Activated CD8-positive, alpha-beta T cell treated with anti-CD3 and anti-CD28 coated beads for 36 hours (primary cell): ENCODE results near the gene GNPAT. TPM values are rescaled to one million over a fixed set of nuclear protein-coding genes. Genes with fewer than 3 reads are reported as not detected.

Experiments used
- ATAC-seq: fragments of 200-7000 bp; cut with Tn5 transposase; one replicate; pipeline ENCODE4 v1.10.0; 2021; ENCODE audit warnings: mild to moderate bottlenecking, moderate library complexity
- CTCF ChIA-PET: fragments of 350-600 bp; sonication (Branson Sonifier 250); formaldehyde crosslinking; loops from one replicate; lab custom pipeline; 2021; ENCODE audit warnings: antibody characterized with exemption; lab: Charles Lee
- POLR2A ChIA-PET: fragments of 350-600 bp; sonication (Branson Sonifier 250); formaldehyde crosslinking; loops from one replicate; lab custom pipeline; 2021; ENCODE audit warnings: antibody characterized with exemption; lab: Charles Lee
- DNase-seq: peaks from one replicate; pipeline ENCODE4 v3.0.0-alpha.2; 2020
- H3K27ac Mint-ChIP-seq: one replicate; pipeline ENCODE4 v1.8.0; 2021; ENCODE audit warnings: mild to moderate bottlenecking, mixed read lengths
- H3K27me3 Mint-ChIP-seq: one replicate; pipeline ENCODE4 v1.8.0; 2021; ENCODE audit warnings: mixed read lengths
- H3K36me3 Mint-ChIP-seq: one replicate; pipeline ENCODE4 v1.8.0; 2021; ENCODE audit warnings: low read depth, mixed read lengths
- H3K4me1 Mint-ChIP-seq: one replicate; pipeline ENCODE4 v1.8.0; 2021; ENCODE audit warnings: low read depth, mixed read lengths
- H3K4me3 Mint-ChIP-seq: one replicate; pipeline ENCODE4 v1.8.0; 2021; ENCODE audit warnings: mild to moderate bottlenecking, moderate library complexity, mixed read lengths
- H3K9me3 Mint-ChIP-seq: one replicate; pipeline ENCODE4 v1.8.0; 2021; ENCODE audit warnings: mixed read lengths
- intact Hi-C: fragments of 100-400 bp; cut with micrococcal nuclease; formaldehyde crosslinking; loops from one replicate; pipeline ENCODE4 v1.10.0; 2022
- total RNA-seq, 2 experiments: library from RNA; stranded (reverse); gene quantifications; one replicate each; pipeline ENCODE4 v1.2.3, GENCODE V29; 2021
- TF ChIP-seq, protein P1 (sequence below): fragments of 200-600 bp; IDR thresholded peaks from one replicate; pipeline ENCODE4 v1.8.0; 2022; ENCODE audit warnings: antibody characterized with exemption, mild to moderate bottlenecking

Gene GNPAT
- total RNA-seq, 2 experiments from 2014 or later = 56.2 to 59.6 TPM

DNA sequence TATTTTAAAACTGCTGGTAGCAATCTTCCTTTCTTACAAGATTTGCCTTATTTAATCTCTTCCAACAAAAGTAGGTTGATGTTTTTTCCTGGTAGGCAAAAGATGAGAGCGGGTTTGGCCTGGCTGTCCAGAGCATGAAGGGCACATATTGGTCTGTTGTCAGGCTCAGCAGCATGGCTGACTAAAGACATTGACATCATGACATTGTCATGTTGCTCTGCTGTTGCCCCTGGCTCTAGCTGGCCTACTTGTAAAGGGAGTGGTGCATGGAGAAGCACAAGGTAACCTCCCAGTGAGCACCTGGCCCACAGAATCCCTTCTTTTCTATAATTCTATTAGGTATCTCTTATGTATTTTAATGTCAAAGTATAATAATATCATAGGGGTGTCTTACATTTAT, 23.6 kb downstream of the GNPAT start:
- POLR2A ChIA-PET = interaction anchor here (0.7 kb wide), 1 partner anchor 45 kb away, joined by 3 read pairs; no protein-coding TSS in a partner anchor
- intact Hi-C loops = no loop called here
- TF ChIP-seq, protein P1, sequence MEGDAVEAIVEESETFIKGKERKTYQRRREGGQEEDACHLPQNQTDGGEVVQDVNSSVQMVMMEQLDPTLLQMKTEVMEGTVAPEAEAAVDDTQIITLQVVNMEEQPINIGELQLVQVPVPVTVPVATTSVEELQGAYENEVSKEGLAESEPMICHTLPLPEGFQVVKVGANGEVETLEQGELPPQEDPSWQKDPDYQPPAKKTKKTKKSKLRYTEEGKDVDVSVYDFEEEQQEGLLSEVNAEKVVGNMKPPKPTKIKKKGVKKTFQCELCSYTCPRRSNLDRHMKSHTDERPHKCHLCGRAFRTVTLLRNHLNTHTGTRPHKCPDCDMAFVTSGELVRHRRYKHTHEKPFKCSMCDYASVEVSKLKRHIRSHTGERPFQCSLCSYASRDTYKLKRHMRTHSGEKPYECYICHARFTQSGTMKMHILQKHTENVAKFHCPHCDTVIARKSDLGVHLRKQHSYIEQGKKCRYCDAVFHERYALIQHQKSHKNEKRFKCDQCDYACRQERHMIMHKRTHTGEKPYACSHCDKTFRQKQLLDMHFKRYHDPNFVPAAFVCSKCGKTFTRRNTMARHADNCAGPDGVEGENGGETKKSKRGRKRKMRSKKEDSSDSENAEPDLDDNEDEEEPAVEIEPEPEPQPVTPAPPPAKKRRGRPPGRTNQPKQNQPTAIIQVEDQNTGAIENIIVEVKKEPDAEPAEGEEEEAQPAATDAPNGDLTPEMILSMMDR = no peak
- Mint-ChIP-seq H3K36me3 (peaks cover 59% of the 10 kb centered on the region), H3K27ac (no peak overlapping the region), H3K9me3 (no peaks in the 10 kb centered on the region), H3K27me3 (no peaks in the 10 kb centered on the region), H3K4me1 (no peaks in the 10 kb centered on the region), H3K4me3 (no peak overlapping the region)
- DNase-seq (no peak), ATAC-seq (no peak)
- CTCF ChIA-PET = no interaction called here

DNA sequence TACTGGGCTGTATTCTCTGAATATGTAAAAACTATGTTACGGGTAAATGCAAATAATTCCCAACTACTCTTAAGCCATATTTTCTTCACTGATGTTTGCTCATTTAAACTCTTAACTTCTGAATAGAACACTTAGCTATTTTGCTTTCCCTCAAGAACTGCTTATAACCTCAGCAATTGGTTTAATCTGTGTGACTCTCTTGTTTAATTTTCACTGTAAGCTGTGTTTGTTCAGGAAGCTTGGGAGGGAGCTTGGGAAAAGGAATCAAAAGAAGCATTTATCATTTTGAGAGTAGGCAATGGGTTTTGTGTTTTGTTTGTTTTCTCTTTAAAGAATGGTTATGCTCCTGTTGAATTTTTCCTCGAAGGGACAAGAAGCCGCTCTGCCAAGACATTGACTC, 24.4 kb downstream of the GNPAT start:
- ChIA-PET POLR2A (interaction anchor here (0.8 to 0.9 kb wide), 2 partner anchors 12 to 24 kb away, joined by 3 to 5 read pairs; no protein-coding TSS in a partner anchor), CTCF (no interaction called here)
- no peak overlapping the region for H3K27ac Mint-ChIP-seq
- ATAC-seq (no peak), DNase-seq (no peak)
- intact Hi-C loops = no loop called here
- no peak overlapping the region for H3K4me3 Mint-ChIP-seq
- peaks cover 57% of the 10 kb centered on the region for H3K36me3 Mint-ChIP-seq
- H3K27me3 Mint-ChIP-seq = no peaks in the 10 kb centered on the region
- TF ChIP-seq, protein P1 = no peak
- H3K9me3 Mint-ChIP-seq = no peaks in the 10 kb centered on the region
- no peaks in the 10 kb centered on the region for H3K4me1 Mint-ChIP-seq

DNA sequence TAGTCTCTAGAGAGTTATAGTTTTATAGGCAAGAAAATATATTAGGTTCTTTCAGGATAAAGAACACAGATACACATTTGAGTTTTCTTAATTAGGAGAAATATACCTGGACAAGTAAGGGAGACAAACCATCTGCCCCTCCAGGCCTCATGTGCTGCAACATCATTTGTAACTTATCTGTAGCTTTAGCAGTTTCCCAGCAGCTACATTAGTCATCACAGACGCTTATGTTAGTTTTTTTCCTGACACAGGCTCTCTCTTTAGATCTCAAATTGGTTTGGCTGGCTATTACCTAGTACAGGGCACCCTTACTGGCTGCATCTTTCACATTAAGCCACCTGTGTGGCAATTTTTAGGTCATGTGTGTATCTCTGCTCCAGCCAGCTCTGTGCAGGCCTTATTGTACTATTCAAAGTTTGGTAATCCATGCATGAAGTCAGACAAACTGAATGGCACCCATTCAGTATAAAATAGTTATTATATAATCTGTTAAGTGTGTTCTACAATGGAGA, 25.9 kb downstream of the GNPAT start:
- intact Hi-C loops = no loop called here
- TF ChIP-seq, protein P1 = no peak
- H3K4me1 Mint-ChIP-seq = peaks cover 5% of the 10 kb centered on the region
- ChIA-PET POLR2A (no interaction called here), CTCF (interaction anchor here (1.0 kb wide), 1 partner anchor 25 kb away, joined by 3 read pairs; no protein-coding TSS in a partner anchor)
- H3K27ac Mint-ChIP-seq = no peak overlapping the region
- no peaks in the 10 kb centered on the region for H3K9me3 Mint-ChIP-seq
- H3K27me3 Mint-ChIP-seq = no peaks in the 10 kb centered on the region
- DNase-seq (no peak), ATAC-seq (no peak)
- H3K4me3 Mint-ChIP-seq = no peak overlapping the region
- peaks cover 65% of the 10 kb centered on the region for H3K36me3 Mint-ChIP-seq

DNA sequence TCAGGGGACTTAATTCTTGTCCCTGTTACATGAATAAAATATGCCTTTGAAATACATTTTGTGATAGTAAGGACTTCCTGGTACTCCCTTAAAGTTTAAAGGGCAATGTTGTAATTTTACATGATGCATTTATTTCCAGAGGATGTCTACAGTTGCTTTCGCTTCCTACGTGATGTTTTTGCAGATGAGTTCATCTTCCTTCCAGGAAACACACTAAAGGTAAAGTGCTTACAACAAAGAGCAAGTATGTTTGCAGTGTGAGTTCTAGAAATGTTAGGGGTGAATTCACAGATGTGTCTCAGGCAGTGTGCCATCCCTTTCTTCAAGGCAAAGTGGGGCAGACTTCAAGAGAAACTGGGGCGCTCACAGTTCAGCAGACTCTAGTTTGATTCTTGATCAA, 31.2 kb downstream of the GNPAT start:
- ATAC-seq (peak; percentile 68), DNase-seq (peak; percentile 16)
- Mint-ChIP-seq H3K4me1 (peaks cover 26% of the 10 kb centered on the region), H3K27ac (peak overlapping the region; percentile 96), H3K4me3 (peak overlapping the region; percentile 19), H3K36me3 (peaks cover 65% of the 10 kb centered on the region), H3K9me3 (no peaks in the 10 kb centered on the region), H3K27me3 (no peaks in the 10 kb centered on the region)
- POLR2A ChIA-PET = interaction anchor here (0.9 to 1.5 kb wide), 3 partner anchors 11 to 56 kb away, joined by 3 read pairs; no protein-coding TSS in a partner anchor
- intact Hi-C loops = no loop called here
- CTCF ChIA-PET = no interaction called here
- TF ChIP-seq, protein P1 = no peak

DNA sequence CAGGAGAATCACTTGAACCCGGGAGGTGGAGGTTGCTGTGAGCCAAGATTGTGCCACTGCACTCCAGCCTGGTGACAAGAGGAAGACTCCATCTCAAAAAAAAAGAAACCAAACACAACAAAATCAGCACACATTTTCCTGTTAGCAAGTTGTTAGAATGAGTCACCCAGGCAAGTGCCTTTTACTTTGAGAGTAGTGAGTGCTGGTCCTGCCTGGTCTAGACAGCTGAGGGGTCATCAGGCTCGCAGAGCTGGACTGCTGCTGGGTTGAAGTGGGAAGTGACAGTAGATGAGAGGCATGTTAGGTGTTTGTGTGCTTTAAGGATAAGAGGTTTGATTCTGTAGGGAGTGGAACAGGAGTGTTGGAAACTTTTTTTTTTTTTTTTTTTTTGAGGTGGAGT, 31.9 kb downstream of the GNPAT start:
- Mint-ChIP-seq H3K4me1 (peaks cover 26% of the 10 kb centered on the region), H3K27ac (peak overlapping the region; percentile 96), H3K36me3 (peaks cover 62% of the 10 kb centered on the region), H3K27me3 (no peaks in the 10 kb centered on the region), H3K9me3 (no peaks in the 10 kb centered on the region), H3K4me3 (no peak overlapping the region)
- CTCF ChIA-PET = no interaction called here
- POLR2A ChIA-PET = interaction anchor here (1.5 kb wide), 1 partner anchor 12 kb away, joined by 3 read pairs; no protein-coding TSS in a partner anchor
- DNase-seq = peak; percentile 22
- intact Hi-C loops = no loop called here
- TF ChIP-seq, protein P1 = no peak
- ATAC-seq = peak; percentile 57
